ENCODE data around the gene TUSC1.
"Not testable (repeated sequence)": the region's sequence is repeated elsewhere in the genome, so short reads cannot be mapped to it uniquely, and the experiment has no call there.

Gene TUSC1

GRCh38 chr9:25678846-25679360 is 659 bp upstream of the TUSC1 start:
- peaks cover 6% of the 10 kb centered on the region for H3K27me3 ChIP-seq (ENCODE audit: insufficient read depth, low read length)
- H2AFZ ChIP-seq (ENCODE audit: low read depth, low read length): no peak overlapping the region
- no peaks in the 10 kb centered on the region for H3K9me3 ChIP-seq (ENCODE audit: low read length)
- no peaks in the 10 kb centered on the region for H3K4me1 ChIP-seq (ENCODE audit: insufficient read depth, low read length)
- no peak overlapping the region for H3K4me3 ChIP-seq (ENCODE audit: low read length)
- H3K36me3 ChIP-seq (ENCODE audit: insufficient read depth, low read length): no peaks in the 10 kb centered on the region

GRCh38 chr9:25677301-25678146 is 720 bp downstream of the TUSC1 start:
- Histone ChIP-seq H2AFZ (ENCODE audit: low read depth, low read length) (no peak overlapping the region), H3K4me1 (ENCODE audit: insufficient read depth, low read length) (no peaks in the 10 kb centered on the region), H3K27me3 (ENCODE audit: insufficient read depth, low read length) (peaks cover 6% of the 10 kb centered on the region), H3K4me3 (ENCODE audit: low read length) (no peak overlapping the region), H3K9me3 (ENCODE audit: low read length) (no peaks in the 10 kb centered on the region), H3K36me3 (ENCODE audit: insufficient read depth, low read length) (no peaks in the 10 kb centered on the region)

GRCh38 chr9:25675858-25676257 is 2.4 kb downstream of the TUSC1 start:
- H2AFZ ChIP-seq (ENCODE audit: low read depth, low read length); H3K27me3 ChIP-seq (ENCODE audit: insufficient read depth, low read length); H3K4me3 ChIP-seq (ENCODE audit: low read length); H3K36me3 ChIP-seq (ENCODE audit: insufficient read depth, low read length); H3K9me3 ChIP-seq (ENCODE audit: low read length); H3K4me1 ChIP-seq (ENCODE audit: insufficient read depth, low read length): not testable (repeated sequence)

GRCh38 chr9:25658571-25658970 is 19.7 kb downstream of the TUSC1 start:
- H3K36me3 ChIP-seq (ENCODE audit: insufficient read depth, low read length): no peaks in the 10 kb centered on the region

GRCh38 chr9:25654417-25654816 is 23.8 kb downstream of the TUSC1 start:
- Histone ChIP-seq H3K4me3 (ENCODE audit: low read length) (no peak overlapping the region), H3K4me1 (ENCODE audit: insufficient read depth, low read length) (no peaks in the 10 kb centered on the region), H3K9me3 (ENCODE audit: low read length) (no peaks in the 10 kb centered on the region), H3K36me3 (ENCODE audit: insufficient read depth, low read length) (no peaks in the 10 kb centered on the region), H2AFZ (ENCODE audit: low read depth, low read length) (no peak overlapping the region), H3K27me3 (ENCODE audit: insufficient read depth, low read length) (no peaks in the 10 kb centered on the region)

More at GRCh38 chr9:25658571-25658970, 19.7 kb downstream of the TUSC1 start:
- H2AFZ ChIP-seq (ENCODE audit: low read depth, low read length): no peak overlapping the region
- H3K27me3 ChIP-seq (ENCODE audit: insufficient read depth, low read length): no peaks in the 10 kb centered on the region
- no peaks in the 10 kb centered on the region for H3K4me1 ChIP-seq (ENCODE audit: insufficient read depth, low read length)
- no peaks in the 10 kb centered on the region for H3K9me3 ChIP-seq (ENCODE audit: low read length)
- no peak overlapping the region for H3K4me3 ChIP-seq (ENCODE audit: low read length)

- H3K27me3 ChIP-seq (ENCODE audit: insufficient read depth, low read length): no peaks in the 10 kb centered on the region
- no peak overlapping the region for H2AFZ ChIP-seq (ENCODE audit: low read depth, low read length)
- H3K9me3 ChIP-seq (ENCODE audit: low read length): no peaks in the 10 kb centered on the region
- H3K4me1 ChIP-seq (ENCODE audit: insufficient read depth, low read length): no peaks in the 10 kb centered on the region
- H3K4me3 ChIP-seq (ENCODE audit: low read length): no peak overlapping the region
- H3K36me3 ChIP-seq (ENCODE audit: insufficient read depth, low read length): no peaks in the 10 kb centered on the region
Measured at GRCh38 chr9:25648116-25648515, 30.1 kb downstream of the TUSC1 start.

- Histone ChIP-seq H3K27me3 (ENCODE audit: insufficient read depth, low read length) (no peaks in the 10 kb centered on the region), H3K4me3 (ENCODE audit: low read length) (no peak overlapping the region), H3K36me3 (ENCODE audit: insufficient read depth, low read length) (no peaks in the 10 kb centered on the region), H2AFZ (ENCODE audit: low read depth, low read length) (no peak overlapping the region), H3K4me1 (ENCODE audit: insufficient read depth, low read length) (no peaks in the 10 kb centered on the region), H3K9me3 (ENCODE audit: low read length) (no peaks in the 10 kb centered on the region)
Measured at GRCh38 chr9:25636026-25636425, 42.2 kb downstream of the TUSC1 start.

- Histone ChIP-seq H3K4me3 (ENCODE audit: low read length) (no peak overlapping the region), H3K36me3 (ENCODE audit: insufficient read depth, low read length) (no peaks in the 10 kb centered on the region), H3K4me1 (ENCODE audit: insufficient read depth, low read length) (no peaks in the 10 kb centered on the region), H3K27me3 (ENCODE audit: insufficient read depth, low read length) (no peaks in the 10 kb centered on the region), H2AFZ (ENCODE audit: low read depth, low read length) (no peak overlapping the region), H3K9me3 (ENCODE audit: low read length) (no peaks in the 10 kb centered on the region)
Measured at GRCh38 chr9:25629231-25629630, 49.0 kb downstream of the TUSC1 start.

All from neuron (in vitro differentiated cells).